Measurements from ENCODE around the gene UBL4A.

UBL4A gene

DNA sequence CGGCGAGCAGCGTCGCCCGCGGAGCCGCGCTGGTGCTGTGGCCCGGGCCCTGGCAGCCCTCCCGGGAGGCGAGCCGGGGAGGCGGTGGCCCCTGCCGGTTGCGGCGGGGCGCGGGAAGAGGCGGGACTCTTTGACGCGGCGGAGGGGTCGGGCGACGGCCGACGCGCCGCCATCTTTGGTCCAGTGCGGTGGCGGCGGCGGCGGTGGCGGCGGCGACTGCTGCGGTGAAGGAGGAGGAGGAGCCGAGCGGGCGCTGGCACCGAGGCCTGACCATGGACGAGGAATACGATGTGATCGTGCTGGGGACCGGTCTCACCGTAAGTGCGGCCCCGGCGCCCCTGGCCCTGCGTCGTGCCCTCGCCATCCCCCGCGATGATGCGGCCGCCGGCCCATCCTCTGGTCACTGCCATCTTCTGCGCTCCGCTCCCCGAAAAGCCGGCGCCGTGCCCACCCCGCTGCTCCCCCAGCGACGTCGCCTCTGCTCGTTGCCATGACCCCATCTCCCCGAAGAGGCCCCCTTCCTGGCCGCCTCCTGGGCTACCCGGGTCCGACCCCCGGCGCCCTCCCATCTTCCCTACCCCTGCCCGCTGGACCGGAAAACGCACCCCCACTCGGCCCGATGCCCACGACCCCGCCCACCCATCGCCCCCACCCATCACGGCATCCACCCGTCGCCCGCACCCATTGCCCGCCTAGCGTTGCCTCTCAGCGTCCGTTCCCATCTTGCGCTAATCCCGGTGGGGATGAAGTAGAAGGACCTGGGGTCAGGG, 49.2 kb downstream of the UBL4A start, which contains the start of gene GDI1:
GDI1 (plus strand) TSS at position 172 of the 770 bp plus-strand sequence; CDS start at position 273, 101 bp downstream.
- no peak for DNase-seq (ENCODE audit: low spot score)

DNA sequence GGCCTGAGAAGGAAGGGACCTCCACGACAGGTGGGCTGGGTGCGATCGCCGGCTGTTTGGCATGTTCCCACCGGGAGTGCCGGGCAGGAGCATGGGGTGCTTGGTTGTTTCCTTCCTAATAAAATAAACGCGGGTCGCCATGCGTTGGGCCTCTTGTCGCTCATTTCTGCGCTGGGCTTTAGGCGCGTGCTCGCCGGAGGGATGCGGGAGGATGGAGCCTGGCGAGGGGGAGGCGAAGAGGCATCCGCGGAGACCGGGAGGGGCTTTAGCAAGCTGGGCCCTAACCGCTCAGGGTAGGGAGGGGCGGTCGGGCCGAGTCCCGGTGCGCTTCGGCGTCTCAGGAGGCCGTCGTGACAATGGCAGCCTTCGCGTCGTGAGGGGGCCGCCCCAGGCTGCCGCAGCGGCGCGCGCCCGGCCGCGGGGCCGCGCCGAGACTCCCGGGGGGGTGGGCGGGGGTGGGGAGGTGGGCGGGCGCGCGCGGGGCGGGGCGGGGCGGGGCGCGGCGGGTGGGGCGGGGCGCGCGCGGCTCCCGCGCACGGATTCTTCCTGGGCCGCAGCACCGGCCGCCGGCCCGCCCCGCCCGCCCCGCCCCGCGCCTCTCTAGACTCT, 49.9 kb downstream of the UBL4A start:
- no peak for DNase-seq (ENCODE audit: low spot score)

DNA sequence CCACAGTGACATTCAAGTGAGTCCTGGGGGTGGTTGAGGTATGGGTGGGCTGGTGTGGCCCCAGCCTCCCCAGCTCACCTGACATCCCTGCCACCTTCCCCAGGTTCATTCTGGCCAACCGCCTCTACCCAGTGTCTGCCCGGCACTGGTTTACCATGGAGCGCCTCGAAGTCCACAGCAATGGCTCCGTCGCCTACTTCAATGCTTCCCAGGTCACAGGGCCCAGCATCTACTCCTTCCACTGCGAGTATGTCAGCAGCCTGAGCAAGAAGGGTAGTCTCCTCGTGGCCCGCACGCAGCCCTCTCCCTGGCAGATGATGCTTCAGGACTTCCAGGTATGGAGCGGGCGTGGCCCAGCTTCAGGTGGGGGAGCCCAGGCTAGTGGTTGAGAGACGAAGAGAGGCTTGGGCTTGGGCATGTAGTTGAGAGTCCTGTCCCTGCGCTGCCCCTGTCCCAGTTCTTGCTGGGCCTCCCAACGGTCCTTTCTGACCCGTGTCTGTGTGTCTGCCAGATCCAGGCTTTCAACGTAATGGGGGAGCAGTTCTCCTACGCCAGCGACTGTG, 51.2 kb downstream of the UBL4A start:
- DNase-seq (ENCODE audit: low spot score) = no peak

DNA sequence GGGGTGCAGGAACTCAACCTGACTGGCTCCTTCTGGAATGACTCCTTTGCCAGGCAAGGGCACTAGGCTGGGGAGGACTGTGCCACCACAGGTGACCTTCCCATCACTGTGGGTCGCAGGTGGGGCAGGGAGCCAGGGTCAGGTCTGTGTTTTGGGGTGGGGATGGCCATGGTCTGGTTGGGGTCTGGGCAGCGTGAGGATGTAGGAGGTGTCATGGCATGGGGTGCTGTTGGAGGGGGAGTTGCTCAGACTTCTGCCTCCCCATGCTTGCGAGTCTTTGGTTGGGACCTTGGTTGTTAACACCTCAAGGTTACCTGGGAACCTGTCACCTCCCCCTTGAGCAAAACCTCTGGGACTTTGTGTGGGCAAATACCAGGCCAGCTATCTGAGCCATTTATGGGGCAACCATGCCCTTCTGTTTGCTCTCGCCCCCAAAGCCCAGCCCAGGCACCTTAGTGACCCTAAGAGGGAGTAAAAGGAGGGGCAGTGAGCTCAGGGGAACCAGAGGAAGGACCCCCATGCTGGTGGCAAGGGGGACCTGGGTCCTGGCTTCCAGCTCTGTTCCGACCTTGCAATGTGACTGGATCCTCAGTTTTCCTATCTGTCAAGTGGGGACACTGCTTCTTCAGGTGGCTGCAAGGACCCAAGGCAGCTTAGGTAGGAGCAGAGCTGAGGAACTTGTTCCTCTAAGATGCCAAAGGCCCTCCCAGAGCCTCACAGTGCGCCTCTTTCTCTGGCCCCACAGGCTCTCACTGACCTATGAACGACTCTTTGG, 51.8 kb downstream of the UBL4A start:
- no peak for DNase-seq (ENCODE audit: low spot score)

Data from pons (tissue), 1 donor.